Medulla oblongata (tissue), 1 donor: ENCODE measurements around the gene MUSTN1.

Experiments used
- DNase-seq: peaks from one replicate; pipeline ENCODE4 v3.0.0-alpha.2; 2015; ENCODE audit errors: extremely low spot score

MUSTN1 gene

GRCh38 chr3:52835766-52836470 is 1.1 kb upstream of the MUSTN1 start:
- DNase-seq = no peak

DNA sequence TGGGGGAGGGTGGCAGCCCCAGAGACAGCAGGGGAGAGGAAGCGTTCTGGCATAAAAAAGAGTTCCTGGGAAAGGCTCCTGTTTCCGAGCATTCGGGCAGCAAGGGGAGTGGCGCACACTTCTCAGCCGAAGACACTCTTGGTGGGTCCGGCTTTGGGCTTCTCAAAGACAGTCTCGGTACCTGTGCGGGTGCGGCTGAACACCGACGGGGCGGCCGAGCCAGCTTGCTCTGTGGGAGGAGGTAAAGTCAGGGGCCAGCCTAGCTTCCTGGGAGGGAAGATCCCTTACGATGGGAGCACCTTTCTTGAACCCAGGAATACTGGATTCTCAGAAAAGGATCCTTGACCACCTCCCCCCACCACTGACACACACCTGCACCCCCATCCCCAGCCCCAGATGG is 1.6 kb downstream of the MUSTN1 start:
- no peak for DNase-seq

GRCh38 chr3:52831500-52832301 is 3.1 kb downstream of the MUSTN1 start:
- no peak for DNase-seq

- no peak for DNase-seq
Measured at GRCh38 chr3:52830535-52831258, 4.1 kb downstream of the MUSTN1 start, which contains the start of gene ITIH4. ITIH4 (minus strand) TSS chr3:52830672; CDS start chr3:52830642, 30 bp downstream.

GRCh38 chr3:52829906-52830463 is 4.8 kb downstream of the MUSTN1 start:
- no peak for DNase-seq

- DNase-seq = no peak
Measured at GRCh38 chr3:52829482-52829881, 5.3 kb downstream of the MUSTN1 start.

DNA sequence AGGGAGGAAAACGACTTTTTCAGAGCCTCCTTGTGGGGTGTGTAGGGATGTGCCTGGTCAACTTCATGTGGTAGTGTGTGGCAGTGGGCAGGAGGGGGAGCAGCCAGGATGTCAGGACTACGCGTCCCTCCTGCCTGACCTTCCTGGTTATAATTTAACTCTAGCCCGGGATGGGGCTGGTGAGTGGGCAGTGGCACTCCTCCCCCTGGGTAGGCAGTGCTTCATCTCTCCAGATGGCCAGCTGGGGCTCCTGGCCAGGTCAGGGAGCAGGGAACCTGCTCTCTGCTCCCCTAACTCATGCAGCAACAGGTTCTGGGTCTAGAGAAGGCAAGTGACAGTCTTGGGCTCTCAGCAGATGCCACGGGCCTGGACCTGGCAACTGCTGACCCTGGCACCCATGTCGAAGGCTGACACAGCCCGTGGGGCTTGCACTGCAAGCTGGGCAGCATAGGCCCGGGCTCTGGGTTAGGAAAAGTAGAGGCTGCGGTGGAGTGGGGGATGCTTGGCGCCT is 6.9 kb downstream of the MUSTN1 start:
- DNase-seq = no peak

- no peak for DNase-seq
Measured at GRCh38 chr3:52827441-52827840, 7.4 kb downstream of the MUSTN1 start.

GRCh38 chr3:52824037-52824436 is 10.8 kb downstream of the MUSTN1 start:
- no peak for DNase-seq

DNA sequence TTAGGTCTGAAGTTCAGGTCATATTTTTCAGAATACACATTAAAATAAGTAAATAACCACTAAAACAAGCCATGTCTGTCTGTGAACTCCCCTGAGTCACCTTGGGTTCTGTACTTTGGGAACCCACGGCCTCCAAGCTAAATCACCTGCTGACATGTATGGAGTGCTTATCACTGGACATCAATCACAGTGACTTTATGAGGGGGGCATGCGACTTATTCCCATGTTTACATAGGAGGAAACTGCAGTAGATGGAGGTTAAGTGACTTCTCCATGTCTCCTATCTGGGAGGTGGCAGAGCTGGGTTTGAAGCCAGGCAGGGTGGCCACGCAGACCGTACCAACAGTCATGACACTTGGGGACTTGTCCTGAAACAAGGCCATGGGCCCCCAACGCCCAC is 12.5 kb downstream of the MUSTN1 start:
- DNase-seq = no peak

DNA sequence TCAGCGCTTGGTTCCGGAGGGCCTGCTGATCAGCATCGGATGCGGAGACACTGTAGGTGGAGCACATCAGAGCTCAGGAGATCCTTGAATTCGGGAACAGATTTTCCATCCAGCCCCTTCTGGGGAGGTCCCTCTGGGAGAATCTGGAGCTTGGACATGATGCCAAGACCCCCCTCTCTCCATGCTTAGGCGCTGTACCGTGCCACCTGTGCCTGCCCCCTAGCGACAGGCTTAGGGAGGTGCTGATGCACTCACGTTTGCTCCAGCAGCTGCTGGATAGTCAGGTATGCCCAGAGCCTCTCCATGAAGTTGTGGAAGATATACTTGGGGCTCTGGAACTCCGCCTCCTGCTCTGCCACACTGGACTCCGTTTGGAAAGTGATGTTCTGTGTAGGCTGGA is 14.1 kb downstream of the MUSTN1 start:
- DNase-seq = no peak

GRCh38 chr3:52819936-52820335 is 14.9 kb downstream of the MUSTN1 start:
- no peak for DNase-seq

- no peak for DNase-seq
Measured at GRCh38 chr3:52817860-52818259, 17.0 kb downstream of the MUSTN1 start.

DNA sequence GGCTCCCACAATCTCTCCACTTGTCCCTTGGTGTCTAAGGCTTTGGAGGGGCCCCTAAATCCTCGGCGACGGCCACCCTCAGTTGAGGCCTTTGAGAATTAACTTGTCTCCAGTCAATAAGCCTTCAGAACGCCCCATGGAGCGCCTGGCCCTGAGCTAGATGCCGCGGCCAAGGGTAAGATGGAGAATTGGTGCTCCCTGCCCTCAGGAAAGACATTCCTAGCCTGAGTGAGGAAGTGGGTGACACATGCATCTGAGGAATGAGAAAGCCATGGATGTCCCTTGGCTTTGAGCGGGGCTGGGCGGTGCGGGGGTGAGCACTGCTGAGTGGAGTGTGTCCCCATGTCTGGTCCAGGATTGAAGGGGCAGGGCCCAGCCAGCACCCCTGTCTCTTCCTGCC is 17.6 kb downstream of the MUSTN1 start:
- no peak for DNase-seq

DNA sequence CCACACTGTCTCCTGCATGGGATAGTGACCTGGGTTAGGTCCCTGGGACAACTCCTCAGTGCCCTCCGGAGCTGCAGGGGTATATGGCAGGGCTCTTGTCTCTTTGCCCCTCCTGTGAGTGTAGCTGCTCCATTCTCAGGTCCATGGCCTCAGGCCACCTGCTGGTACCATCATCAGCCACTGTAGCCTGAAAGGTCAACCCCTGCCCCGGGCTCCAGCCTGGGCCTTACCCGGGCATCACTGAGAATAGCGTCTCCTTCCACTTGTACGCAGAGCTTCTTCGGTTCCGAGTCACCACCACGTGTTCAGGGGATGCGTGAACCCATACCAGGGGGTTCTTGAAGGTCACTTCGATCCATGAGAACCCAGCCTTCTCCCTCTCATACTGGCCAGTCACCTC is 18.2 kb downstream of the MUSTN1 start:
- DNase-seq = no peak

GRCh38 chr3:52816199-52816598 is 18.6 kb downstream of the MUSTN1 start:
- no peak for DNase-seq

GRCh38 chr3:52813810-52814209 is 21.0 kb downstream of the MUSTN1 start:
- DNase-seq = no peak

DNA sequence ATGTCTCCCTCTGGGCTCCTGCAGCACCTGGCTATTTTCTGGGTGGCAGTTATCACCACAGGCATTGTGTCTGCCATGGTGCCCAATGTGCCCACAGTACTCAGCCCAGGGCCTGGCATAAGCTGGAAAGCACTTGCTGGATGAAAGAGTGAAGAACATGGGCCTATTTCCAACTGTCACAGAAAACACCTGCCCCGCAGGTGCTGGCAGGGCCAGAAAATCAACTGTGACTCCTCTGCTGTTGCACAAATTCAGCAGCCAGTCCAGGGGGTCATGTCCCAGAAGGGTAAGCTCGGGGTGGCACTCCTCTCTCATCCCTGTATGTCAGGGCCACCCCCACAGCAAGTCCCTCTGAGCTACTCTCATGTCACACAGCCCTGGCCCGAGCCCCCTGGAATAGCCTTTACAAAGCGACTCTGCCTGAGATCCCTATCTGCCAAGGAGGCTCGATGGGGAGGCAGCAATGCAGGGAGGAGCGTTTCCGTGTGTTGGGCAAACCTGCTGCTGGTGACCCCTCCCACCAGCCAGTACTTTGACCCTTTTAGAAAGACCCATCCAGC is 23.3 kb downstream of the MUSTN1 start:
- no peak for DNase-seq

- DNase-seq = no peak
Measured at GRCh38 chr3:52810923-52811322, 23.9 kb downstream of the MUSTN1 start.

DNA sequence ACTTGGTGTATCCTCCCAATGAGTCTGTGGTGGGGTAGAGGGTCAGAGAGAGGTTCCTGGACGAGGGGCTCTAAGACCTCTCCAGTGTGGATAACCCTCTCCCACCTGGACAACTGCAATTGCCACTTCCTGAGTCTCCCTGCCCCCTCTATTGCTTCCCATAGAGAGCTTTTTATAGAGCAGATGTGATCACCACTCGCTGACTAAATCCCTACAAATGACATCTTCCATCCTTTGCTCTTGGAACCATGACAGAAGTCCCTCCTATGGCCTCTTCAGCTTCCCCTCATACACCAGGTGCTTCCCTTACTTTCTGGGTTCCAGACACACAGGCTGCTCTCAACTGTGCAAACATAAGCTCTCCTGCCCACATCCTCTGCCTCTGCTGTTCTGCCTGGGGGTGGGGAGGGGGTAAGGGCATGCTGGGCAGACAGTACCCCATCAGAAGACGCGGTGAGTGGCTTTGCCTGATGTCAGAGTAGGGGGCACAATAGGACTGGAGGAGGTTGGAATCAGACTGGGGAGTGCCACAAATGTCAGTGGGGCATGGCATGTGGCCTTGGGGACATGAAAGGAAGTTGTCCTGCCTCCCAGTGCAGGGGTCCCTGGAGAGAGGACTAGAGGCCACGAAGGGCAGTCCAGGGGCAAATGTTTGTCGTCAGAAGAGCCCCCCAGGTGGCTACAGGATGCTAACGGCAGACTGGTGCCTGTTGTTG is 25.0 kb downstream of the MUSTN1 start:
- no peak for DNase-seq

DNA sequence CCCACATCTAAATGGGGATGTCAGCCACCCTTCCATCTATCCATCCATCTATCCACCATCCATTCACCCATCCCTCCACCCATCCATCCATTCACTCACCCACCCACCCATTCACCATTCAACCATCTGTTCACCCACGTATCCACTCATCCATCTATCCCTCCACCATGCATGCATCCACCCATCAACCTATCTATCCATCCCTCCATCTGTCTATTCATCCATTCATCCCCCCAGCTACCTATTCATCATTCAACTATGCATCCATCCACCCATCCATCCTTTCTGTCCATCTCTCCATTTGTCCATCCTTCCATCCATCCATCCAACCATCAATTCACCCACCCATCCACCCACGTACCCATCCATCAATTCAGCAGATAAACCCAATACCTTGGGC is 25.7 kb downstream of the MUSTN1 start:
- no peak for DNase-seq
